NCI-H2081 treated with DMSO at 0.1 percent for 48 hours (cell line): Measurements from ENCODE around the gene PUSL1.

Source experiments
- DNase-seq: peaks from one replicate; lab custom pipeline; 2025; lab: John Stamatoyannopoulos, UW

The PUSL1 gene

GRCh38 chr1:1354271-1355247 is 46.2 kb downstream of the PUSL1 start:
- no peak for DNase-seq

GRCh38 chr1:1355416-1355815 is 47.0 kb downstream of the PUSL1 start:
- no peak for DNase-seq

- no peak for DNase-seq
These were observed 47.9 kb downstream of the PUSL1 start for GRCh38 chr1:1356166-1356795.

- no peak for DNase-seq
These were observed 48.5 kb downstream of the PUSL1 start for GRCh38 chr1:1356796-1357401.

- DNase-seq = no peak
These were observed 49.6 kb downstream of the PUSL1 start for GRCh38 chr1:1357871-1358432.

GRCh38 chr1:1358433-1359271 is 50.3 kb downstream of the PUSL1 start, which contains the start of gene MXRA8:
Gene MXRA8 (minus strand): TSS chr1:1358555. CDS start chr1:1358504, 51 bp downstream.
- no peak for DNase-seq

- no peak for DNase-seq
These were observed 50.9 kb downstream of the PUSL1 start for GRCh38 chr1:1359308-1359663.

- no peak for DNase-seq
These were observed 51.5 kb downstream of the PUSL1 start for GRCh38 chr1:1359664-1360468.

- DNase-seq = no peak
These were observed 52.2 kb downstream of the PUSL1 start for GRCh38 chr1:1360506-1361169.
